Measurements from ENCODE around the gene POLR2A.
"Not testable (repeated sequence)": the region's sequence is repeated elsewhere in the genome, so short reads cannot be mapped to it uniquely, and the experiment has no call there.

POLR2A gene

GRCh38 chr17:7468804-7469389 is 15.3 kb upstream of the POLR2A start:
- no peak for ATAC-seq (ENCODE audit: low read depth)
- DNase-seq (ENCODE audit: low spot score) = no peak
- no peak overlapping the region for H3K4me3 ChIP-seq (ENCODE audit: severe bottlenecking)
- no peaks in the 10 kb centered on the region for H3K4me1 ChIP-seq (ENCODE audit: insufficient read depth, poor library complexity, severe bottlenecking)
- no peaks in the 10 kb centered on the region for H3K27me3 ChIP-seq (ENCODE audit: insufficient read depth, poor library complexity, severe bottlenecking)
- H3K9me3 ChIP-seq (ENCODE audit: severe bottlenecking) = no peaks in the 10 kb centered on the region
- H3K36me3 ChIP-seq (ENCODE audit: low read depth) = peaks cover 27% of the 10 kb centered on the region
- TF ChIP-seq CTCF (IDR thresholded peaks at IDR 0.05; ENCODE audit: poor library complexity, severe bottlenecking) = no peak
- no peak overlapping the region for H3K27ac ChIP-seq (ENCODE audit: poor library complexity, severe bottlenecking)

- H3K9me3 ChIP-seq (ENCODE audit: severe bottlenecking); H3K4me3 ChIP-seq (ENCODE audit: severe bottlenecking); ATAC-seq (ENCODE audit: low read depth); DNase-seq (ENCODE audit: low spot score); H3K27me3 ChIP-seq (ENCODE audit: insufficient read depth, poor library complexity, severe bottlenecking); H3K27ac ChIP-seq (ENCODE audit: poor library complexity, severe bottlenecking); H3K4me1 ChIP-seq (ENCODE audit: insufficient read depth, poor library complexity, severe bottlenecking): not testable (repeated sequence)
- peaks cover 31% of the 10 kb centered on the region for H3K36me3 ChIP-seq (ENCODE audit: low read depth)
Observed at GRCh38 chr17:7469843-7470242, 14.3 kb upstream of the POLR2A start.

GRCh38 chr17:7470457-7470973 is 13.7 kb upstream of the POLR2A start:
- not testable (repeated sequence) for ATAC-seq (ENCODE audit: low read depth); DNase-seq (ENCODE audit: low spot score); H3K4me3 ChIP-seq (ENCODE audit: severe bottlenecking); H3K4me1 ChIP-seq (ENCODE audit: insufficient read depth, poor library complexity, severe bottlenecking); H3K27me3 ChIP-seq (ENCODE audit: insufficient read depth, poor library complexity, severe bottlenecking); H3K27ac ChIP-seq (ENCODE audit: poor library complexity, severe bottlenecking); H3K9me3 ChIP-seq (ENCODE audit: severe bottlenecking)
- H3K36me3 ChIP-seq (ENCODE audit: low read depth) = peaks cover 33% of the 10 kb centered on the region

GRCh38 chr17:7471729-7472128 is 12.4 kb upstream of the POLR2A start:
- Histone ChIP-seq H3K9me3 (ENCODE audit: severe bottlenecking) (no peaks in the 10 kb centered on the region), H3K4me1 (ENCODE audit: insufficient read depth, poor library complexity, severe bottlenecking) (peaks cover 17% of the 10 kb centered on the region), H3K27me3 (ENCODE audit: insufficient read depth, poor library complexity, severe bottlenecking) (no peaks in the 10 kb centered on the region), H3K4me3 (ENCODE audit: severe bottlenecking) (no peak overlapping the region), H3K36me3 (ENCODE audit: low read depth) (peaks cover 26% of the 10 kb centered on the region), H3K27ac (ENCODE audit: poor library complexity, severe bottlenecking) (no peak overlapping the region)
- no peak for TF ChIP-seq CTCF (IDR thresholded peaks at IDR 0.05; ENCODE audit: poor library complexity, severe bottlenecking)
- ATAC-seq (ENCODE audit: low read depth) (no peak), DNase-seq (ENCODE audit: low spot score) (no peak)

- peaks cover 24% of the 10 kb centered on the region for H3K4me1 ChIP-seq (ENCODE audit: insufficient read depth, poor library complexity, severe bottlenecking)
- peaks cover 11% of the 10 kb centered on the region; the same call in 1 of the 2 replicates for H3K36me3 ChIP-seq (ENCODE audit: low read depth)
- H3K4me3 ChIP-seq (ENCODE audit: severe bottlenecking); ATAC-seq (ENCODE audit: low read depth); DNase-seq (ENCODE audit: low spot score); H3K9me3 ChIP-seq (ENCODE audit: severe bottlenecking); H3K27me3 ChIP-seq (ENCODE audit: insufficient read depth, poor library complexity, severe bottlenecking): not testable (repeated sequence)
- H3K27ac ChIP-seq (ENCODE audit: poor library complexity, severe bottlenecking) = peak overlapping the region; percentile 95
Observed at GRCh38 chr17:7474767-7475166, 9.4 kb upstream of the POLR2A start.

- H3K9me3 ChIP-seq (ENCODE audit: severe bottlenecking) = no peaks in the 10 kb centered on the region
- peaks cover 9% of the 10 kb centered on the region; the same call in 1 of the 2 replicates for H3K36me3 ChIP-seq (ENCODE audit: low read depth)
- TF ChIP-seq CTCF (IDR thresholded peaks at IDR 0.05; ENCODE audit: poor library complexity, severe bottlenecking) = no peak
- DNase-seq (ENCODE audit: low spot score) (no peak), ATAC-seq (ENCODE audit: low read depth) (no peak)
- peak overlapping the region; percentile 95 for H3K27ac ChIP-seq (ENCODE audit: poor library complexity, severe bottlenecking)
- H3K4me1 ChIP-seq (ENCODE audit: insufficient read depth, poor library complexity, severe bottlenecking) = peaks cover 24% of the 10 kb centered on the region
- no peaks in the 10 kb centered on the region for H3K27me3 ChIP-seq (ENCODE audit: insufficient read depth, poor library complexity, severe bottlenecking)
- H3K4me3 ChIP-seq (ENCODE audit: severe bottlenecking) = no peak overlapping the region
Observed at GRCh38 chr17:7475764-7476422, 8.3 kb upstream of the POLR2A start.
